GM18520 (cell line): ENCODE data around the gene ACTL7A.
"Not testable (repeated sequence)": the region's sequence is repeated elsewhere in the genome, so short reads cannot be mapped to it uniquely, and the experiment has no call there.

ENCODE experiments used
- ATAC-seq: cut with Tn5 transposase; IDR thresholded peaks from one replicate; pipeline ENCODE4 v1.9.1; 2021; ENCODE audit not compliant: unreplicated experiment

ACTL7A gene

GRCh38 chr9:108861997-108862396 is at the start of gene ACTL7A:
ACTL7A (plus strand) TSS chr9:108862266; CDS start chr9:108862323, 57 bp downstream.
- ATAC-seq, result no peak

DNA sequence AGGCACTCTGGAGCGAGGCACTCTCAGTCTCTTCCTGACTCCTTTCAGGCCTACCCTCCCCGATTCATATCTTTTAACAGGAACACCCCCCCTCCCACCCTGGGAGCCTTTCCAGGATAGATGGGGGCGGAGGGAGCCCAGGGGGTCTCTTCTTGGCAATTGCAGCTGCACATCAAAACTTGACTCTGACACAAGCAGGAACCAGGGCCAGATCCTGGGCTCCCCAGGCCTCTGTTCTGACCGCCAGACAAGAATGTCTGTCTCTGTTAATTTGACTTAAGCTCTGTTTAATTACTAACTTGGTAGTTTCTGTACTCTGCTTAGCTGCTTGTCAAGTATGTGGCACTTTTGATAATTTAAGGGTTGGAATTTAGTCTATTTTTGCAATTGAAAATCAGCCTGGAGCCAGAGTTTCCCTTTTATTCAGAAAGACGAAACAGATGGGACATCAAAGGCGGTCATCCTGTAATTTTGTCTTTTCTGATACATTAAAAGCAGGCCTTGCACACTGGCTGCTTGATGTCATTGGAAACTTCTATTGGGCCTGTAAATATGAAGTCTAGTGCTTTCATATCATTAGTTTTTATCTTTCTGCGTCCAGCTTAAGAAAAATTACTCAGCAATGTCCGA is 49.6 kb upstream of the ACTL7A start:
- ATAC-seq, result no peak

DNA sequence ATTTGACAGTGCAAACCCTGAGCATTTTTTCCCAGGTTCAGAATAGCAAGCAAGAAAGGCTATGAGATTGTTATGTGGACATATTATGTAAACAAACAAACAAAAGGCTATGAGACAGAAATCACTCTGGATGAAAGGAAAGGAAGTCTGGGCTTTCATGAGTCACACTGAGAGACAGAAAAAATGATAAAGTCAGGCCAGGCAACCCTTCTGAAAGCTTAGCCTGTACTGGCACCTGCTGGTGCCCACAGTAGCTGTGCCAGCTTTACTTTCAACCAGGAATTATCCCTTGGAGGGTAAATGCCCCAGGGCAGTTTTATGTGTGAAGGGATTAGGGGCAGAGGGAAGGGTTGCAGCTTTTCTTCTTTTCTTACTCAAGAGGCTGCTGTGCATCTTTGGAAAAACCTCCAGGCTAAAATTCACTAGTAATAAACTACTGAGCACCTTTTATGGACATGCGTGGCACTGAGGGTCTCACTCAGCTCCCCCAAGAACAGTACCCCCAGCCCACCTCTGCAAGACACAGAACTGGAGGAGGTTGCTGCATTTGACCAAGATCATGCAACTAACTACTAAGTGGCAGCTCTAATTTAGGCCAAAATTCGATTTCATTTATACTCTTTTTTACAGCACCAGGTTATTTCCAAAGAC is 48.0 kb upstream of the ACTL7A start:
- no peak for ATAC-seq

DNA sequence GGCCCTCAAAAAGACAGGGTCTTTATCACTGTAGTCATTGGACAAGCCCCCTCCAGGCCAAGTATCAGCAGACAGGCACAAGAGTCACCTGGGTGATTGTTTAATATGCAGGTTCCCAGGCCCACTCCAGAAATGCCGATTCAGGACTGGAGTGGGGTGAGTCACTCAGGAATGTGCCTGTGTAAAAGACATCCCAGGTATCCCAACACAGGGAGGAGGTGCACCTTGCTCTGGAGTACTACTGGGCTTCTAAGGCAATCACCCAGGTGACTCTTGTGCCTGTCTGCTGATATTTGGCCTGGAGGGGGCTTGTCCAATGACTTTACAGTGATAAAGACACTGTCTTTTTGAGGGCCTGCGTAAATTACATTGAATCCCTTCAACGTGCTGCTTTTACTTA is 46.9 kb upstream of the ACTL7A start:
- ATAC-seq, result no peak

- no peak for ATAC-seq
Measured at GRCh38 chr9:108816037-108816436, 46.0 kb upstream of the ACTL7A start.

- ATAC-seq, result no peak
Measured at GRCh38 chr9:108823829-108824228, 38.2 kb upstream of the ACTL7A start.

- ATAC-seq, result no peak
Measured at GRCh38 chr9:108830272-108830671, 31.8 kb upstream of the ACTL7A start.

GRCh38 chr9:108831496-108832178 is 30.4 kb upstream of the ACTL7A start:
- ATAC-seq, result no peak

DNA sequence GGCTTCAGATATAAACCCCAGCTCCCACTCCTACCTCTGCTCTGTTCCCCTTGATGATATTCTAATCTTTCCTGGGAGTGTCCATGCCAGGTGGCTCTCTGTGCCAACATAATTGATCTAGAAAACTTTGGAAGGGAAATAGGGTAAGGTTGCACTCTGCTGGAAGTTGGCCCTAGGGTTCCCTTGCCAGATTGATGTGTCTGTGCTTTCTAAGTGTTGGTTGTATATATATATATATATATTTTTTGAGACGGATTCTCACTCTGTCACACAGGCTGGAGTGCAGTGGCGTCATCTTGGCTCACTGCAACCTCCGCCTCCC is 29.9 kb upstream of the ACTL7A start:
- no peak for ATAC-seq

- no peak for ATAC-seq
Measured at GRCh38 chr9:108834959-108835665, 27.0 kb upstream of the ACTL7A start.

DNA sequence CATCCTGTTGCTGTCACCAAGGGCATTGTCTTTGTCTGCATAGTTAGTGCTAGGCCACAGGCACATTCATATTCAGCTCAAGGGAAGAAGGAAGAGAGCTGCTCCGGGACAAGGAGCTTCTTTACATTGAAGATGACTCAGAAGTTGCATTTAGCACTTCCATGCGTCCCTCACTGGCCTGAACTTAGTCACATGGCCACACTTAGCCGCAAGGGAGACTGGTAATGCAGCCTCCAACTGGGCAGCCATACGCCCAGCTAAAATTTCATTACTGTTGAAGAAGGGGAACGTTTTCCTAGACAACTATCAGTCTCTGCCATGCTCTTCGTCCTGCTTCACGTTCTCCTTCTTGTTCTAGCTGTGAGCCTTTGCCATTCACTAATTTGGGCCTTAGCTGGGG is 26.2 kb upstream of the ACTL7A start:
- ATAC-seq, result no peak

- no peak for ATAC-seq
Measured at GRCh38 chr9:108836319-108836718, 25.7 kb upstream of the ACTL7A start.

- no peak for ATAC-seq
Measured at GRCh38 chr9:108836781-108837180, 25.3 kb upstream of the ACTL7A start.

DNA sequence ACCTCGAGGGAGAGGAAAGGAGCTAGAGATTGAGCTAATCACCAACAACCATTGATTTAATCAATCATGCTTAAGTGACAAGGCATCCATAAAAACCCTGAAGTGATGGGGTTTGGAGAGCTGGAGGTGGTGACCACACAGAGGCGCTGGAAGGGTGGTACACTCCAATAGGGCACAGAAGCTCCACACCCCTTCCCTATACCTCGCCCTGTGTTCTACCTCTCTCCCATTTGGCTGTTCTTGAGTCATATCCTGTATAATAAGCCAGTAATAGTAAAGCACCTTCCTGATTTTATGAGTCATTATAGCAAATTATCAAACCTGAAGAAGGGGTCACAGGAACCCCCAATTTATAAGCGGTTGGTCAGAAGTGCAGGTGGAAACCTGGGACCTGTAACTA is 24.5 kb upstream of the ACTL7A start:
- no peak for ATAC-seq

GRCh38 chr9:108838017-108838416 is 24.0 kb upstream of the ACTL7A start:
- no peak for ATAC-seq

- not testable (repeated sequence) for ATAC-seq
Measured at GRCh38 chr9:108839561-108839960, 22.5 kb upstream of the ACTL7A start.

DNA sequence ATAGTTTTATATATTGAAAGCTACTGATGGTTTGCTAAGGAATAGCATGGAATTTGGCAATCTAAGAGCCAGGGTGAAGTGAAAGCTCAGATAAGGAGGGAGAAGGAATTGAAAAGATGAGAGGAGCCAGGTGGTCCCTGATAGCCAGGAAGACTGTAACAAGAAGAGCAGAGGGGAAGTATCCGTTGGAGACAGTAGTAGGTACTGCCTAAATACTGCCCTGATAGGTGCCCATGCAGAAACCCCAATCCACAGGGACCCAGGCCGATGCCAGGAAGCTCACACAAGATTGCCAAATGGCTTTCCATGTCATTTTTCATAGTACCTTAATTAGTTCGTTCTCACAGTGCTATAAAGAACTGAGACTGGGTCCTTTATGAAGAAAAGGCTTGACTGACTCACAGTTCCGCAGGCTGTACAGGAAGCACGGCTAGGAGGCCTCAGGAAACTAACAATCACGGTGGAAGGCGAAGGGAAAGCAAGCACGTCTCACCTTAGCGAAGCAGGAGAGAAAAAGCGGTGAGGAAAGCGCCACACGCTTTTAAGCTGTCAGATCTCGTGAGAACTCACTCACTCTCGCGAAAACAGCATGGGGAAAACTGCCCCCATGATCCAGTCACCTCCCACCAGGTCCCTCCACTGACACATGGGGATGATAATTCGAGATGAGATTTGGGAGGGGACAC is 19.3 kb upstream of the ACTL7A start:
- ATAC-seq, result no peak

GRCh38 chr9:108844391-108844790 is 17.7 kb upstream of the ACTL7A start:
- ATAC-seq, result no peak

DNA sequence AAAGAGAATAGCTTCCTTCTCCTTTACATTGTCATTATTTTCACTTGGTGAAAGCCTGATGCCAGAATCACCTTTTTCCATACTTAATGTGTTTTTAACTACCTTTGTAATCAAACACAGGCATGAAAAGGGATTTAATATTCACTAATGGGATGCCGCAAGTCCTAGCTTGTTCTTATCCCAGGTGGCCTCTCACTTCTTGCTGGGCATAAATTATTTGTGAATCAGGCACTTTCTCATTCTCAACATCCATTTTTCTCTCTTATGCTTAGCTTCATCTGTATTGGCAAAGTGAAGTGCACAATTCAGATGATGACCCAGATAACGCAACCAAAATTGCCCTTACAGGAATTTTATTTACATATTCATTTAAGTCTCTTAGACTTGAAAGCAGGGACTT is 17.2 kb upstream of the ACTL7A start:
- no peak for ATAC-seq

DNA sequence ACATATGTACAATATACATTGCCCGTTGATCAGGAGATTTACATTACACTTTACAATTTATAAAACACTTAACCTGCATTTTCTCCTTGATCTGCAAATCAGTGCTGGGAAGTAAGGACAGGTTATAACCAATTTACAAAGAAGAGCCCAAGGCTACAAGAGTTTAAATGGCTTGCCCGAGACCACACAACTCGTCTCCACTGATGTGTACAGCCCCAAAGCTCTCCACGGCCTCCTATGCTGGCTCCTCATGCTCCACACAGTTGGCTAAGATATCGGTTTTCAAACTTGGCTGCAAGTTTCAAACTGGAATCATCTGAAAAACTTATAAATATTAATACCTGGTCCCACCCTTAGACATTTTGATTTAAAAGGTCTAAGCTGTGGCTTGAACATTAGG is 16.6 kb upstream of the ACTL7A start:
- ATAC-seq, result no peak

DNA sequence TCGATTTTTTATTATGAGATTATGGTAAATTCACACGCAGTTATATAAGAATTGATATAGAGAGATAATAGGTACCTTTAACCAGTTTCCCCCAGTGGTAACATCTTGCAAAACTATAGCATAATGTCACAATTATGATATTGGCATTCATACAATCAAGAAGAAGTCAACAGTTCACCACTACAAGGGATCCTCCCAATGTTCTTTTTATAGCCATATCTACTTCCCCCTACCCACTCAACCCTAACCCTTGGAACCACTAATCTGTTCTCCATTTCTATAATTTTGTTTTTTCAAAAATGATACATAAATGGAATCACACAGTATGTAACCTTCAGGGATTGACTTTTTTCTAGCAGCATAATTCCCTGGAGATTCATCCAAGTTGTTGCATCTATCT is 16.1 kb upstream of the ACTL7A start:
- no peak for ATAC-seq
